ENCODE data around the gene SETD2. TPM values are rescaled to one million over a fixed set of nuclear protein-coding genes. Genes with fewer than 3 reads are reported as not detected.

Gene SETD2
- total RNA-seq, 1 experiment from 2014 or later = 38.0 TPM

DNA sequence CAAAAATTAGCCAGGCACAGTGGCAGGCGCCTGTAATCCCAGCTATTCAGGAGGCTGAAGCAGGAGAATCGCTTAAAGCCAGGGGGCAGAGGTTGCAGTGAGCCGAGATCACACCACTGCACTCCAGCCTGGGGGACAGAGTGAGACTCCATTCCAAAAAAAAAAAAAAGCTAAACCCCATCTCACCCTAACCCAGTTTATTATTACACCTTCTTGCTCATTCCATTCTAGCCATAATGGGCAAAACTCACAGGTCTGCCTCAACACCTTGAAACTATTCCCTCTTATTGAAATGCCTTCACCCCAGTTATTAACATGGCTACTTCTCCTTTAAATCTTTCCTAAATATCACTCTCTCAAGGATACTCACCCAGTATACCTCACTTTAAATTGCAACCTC, 4.1 kb downstream of the SETD2 start:
- no peak overlapping the region for H3K27ac Mint-ChIP-seq (ENCODE audit: low read depth, unreplicated experiment)
- H3K9me3 Mint-ChIP-seq (ENCODE audit: unreplicated experiment) = no peaks in the 10 kb centered on the region
- no TSS peak for BruUV-seq (replicated peaks)
- no peak overlapping the region for H3K4me3 Mint-ChIP-seq (ENCODE audit: unreplicated experiment)
- H3K27me3 Mint-ChIP-seq (ENCODE audit: insufficient read depth, unreplicated experiment) = no peaks in the 10 kb centered on the region
- DNase-seq (ENCODE audit: unreplicated experiment) = no peak
- TF ChIP-seq, protein P1, sequence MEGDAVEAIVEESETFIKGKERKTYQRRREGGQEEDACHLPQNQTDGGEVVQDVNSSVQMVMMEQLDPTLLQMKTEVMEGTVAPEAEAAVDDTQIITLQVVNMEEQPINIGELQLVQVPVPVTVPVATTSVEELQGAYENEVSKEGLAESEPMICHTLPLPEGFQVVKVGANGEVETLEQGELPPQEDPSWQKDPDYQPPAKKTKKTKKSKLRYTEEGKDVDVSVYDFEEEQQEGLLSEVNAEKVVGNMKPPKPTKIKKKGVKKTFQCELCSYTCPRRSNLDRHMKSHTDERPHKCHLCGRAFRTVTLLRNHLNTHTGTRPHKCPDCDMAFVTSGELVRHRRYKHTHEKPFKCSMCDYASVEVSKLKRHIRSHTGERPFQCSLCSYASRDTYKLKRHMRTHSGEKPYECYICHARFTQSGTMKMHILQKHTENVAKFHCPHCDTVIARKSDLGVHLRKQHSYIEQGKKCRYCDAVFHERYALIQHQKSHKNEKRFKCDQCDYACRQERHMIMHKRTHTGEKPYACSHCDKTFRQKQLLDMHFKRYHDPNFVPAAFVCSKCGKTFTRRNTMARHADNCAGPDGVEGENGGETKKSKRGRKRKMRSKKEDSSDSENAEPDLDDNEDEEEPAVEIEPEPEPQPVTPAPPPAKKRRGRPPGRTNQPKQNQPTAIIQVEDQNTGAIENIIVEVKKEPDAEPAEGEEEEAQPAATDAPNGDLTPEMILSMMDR (IDR thresholded peaks at IDR 0.05; ENCODE audit: unreplicated experiment) = no peak
- intact Hi-C loops (cut with micrococcal nuclease) = loop anchor here (5.0 to 10.0 kb wide), 2 partner anchors 125 to 248 kb away; partner anchors contain the start of genes KIF9 and KLHL18
- POLR2A ChIA-PET = interaction anchor here (0.6 to 0.7 kb wide), 2 partner anchors 221 to 1173 kb away, joined by 3 read pairs; no protein-coding TSS in a partner anchor
- CTCF ChIA-PET = no interaction called here
- H3K36me3 Mint-ChIP-seq (ENCODE audit: insufficient read depth, unreplicated experiment) = peaks cover 6% of the 10 kb centered on the region
- H3K4me1 Mint-ChIP-seq (ENCODE audit: insufficient read depth, unreplicated experiment) = peaks cover 25% of the 10 kb centered on the region

DNA sequence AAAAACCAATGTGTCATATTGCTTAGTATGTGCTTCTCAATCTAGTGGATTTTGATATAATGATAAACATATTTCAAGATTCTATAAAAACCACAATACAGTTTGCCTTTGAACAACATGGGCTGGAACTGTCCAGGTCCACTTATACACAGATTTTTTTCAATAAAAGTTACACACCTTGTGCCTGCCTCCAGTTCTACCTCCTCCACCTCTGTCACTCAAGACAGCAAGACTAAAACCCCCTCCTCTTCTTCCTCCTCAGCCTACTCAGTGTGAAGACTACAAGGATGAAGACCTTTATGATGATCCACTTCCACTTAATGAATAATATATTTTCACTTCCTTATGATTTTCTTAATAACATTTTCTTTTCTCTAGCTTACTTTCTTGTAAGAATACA, 5.7 kb downstream of the SETD2 start:
- ChIA-PET POLR2A (interaction anchor here (0.5 kb wide), 1 partner anchor 125 kb away, joined by 4 read pairs; the partner anchor contains the start of genes KIF9 and KLHL18), CTCF (no interaction called here)
- intact Hi-C loops (cut with micrococcal nuclease) = no loop called here
- Mint-ChIP-seq H3K4me1 (ENCODE audit: insufficient read depth, unreplicated experiment) (peaks cover 25% of the 10 kb centered on the region), H3K4me3 (ENCODE audit: unreplicated experiment) (no peak overlapping the region), H3K9me3 (ENCODE audit: unreplicated experiment) (no peaks in the 10 kb centered on the region), H3K27me3 (ENCODE audit: insufficient read depth, unreplicated experiment) (no peaks in the 10 kb centered on the region), H3K27ac (ENCODE audit: low read depth, unreplicated experiment) (no peak overlapping the region), H3K36me3 (ENCODE audit: insufficient read depth, unreplicated experiment) (no peaks in the 10 kb centered on the region)
- TF ChIP-seq, protein P1 (IDR thresholded peaks at IDR 0.05; ENCODE audit: unreplicated experiment) = no peak
- no TSS peak for BruUV-seq (replicated peaks)
- DNase-seq (ENCODE audit: unreplicated experiment) = no peak

DNA sequence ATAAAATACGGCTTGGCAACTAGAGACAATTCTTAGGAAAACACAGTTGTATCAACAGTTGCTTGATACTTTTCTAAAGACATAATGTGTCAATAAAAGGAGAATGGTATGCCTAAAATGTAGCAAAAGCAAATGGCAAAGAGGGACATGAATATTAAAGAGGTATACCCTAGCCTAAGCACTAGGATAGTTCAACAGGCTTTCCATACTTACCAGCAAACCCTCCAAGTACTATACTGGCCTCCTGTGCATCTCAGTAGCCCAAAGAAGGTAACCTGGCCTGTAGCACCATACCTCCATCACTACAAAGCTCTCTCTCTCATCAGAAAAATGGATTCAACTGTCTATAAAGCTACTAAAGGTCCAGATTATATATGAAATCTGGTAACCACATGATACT, 7.5 kb downstream of the SETD2 start:
- TF ChIP-seq, protein P1 (IDR thresholded peaks at IDR 0.05; ENCODE audit: unreplicated experiment) = no peak
- BruUV-seq (replicated peaks) = no TSS peak
- intact Hi-C loops (cut with micrococcal nuclease) = no loop called here
- POLR2A ChIA-PET = no interaction called here
- Mint-ChIP-seq H3K9me3 (ENCODE audit: unreplicated experiment) (no peaks in the 10 kb centered on the region), H3K27ac (ENCODE audit: low read depth, unreplicated experiment) (no peak overlapping the region), H3K36me3 (ENCODE audit: insufficient read depth, unreplicated experiment) (no peaks in the 10 kb centered on the region), H3K4me1 (ENCODE audit: insufficient read depth, unreplicated experiment) (peaks cover 23% of the 10 kb centered on the region), H3K4me3 (ENCODE audit: unreplicated experiment) (no peak overlapping the region), H3K27me3 (ENCODE audit: insufficient read depth, unreplicated experiment) (no peaks in the 10 kb centered on the region)
- DNase-seq (ENCODE audit: unreplicated experiment) = no peak
- CTCF ChIA-PET = no interaction called here

DNA sequence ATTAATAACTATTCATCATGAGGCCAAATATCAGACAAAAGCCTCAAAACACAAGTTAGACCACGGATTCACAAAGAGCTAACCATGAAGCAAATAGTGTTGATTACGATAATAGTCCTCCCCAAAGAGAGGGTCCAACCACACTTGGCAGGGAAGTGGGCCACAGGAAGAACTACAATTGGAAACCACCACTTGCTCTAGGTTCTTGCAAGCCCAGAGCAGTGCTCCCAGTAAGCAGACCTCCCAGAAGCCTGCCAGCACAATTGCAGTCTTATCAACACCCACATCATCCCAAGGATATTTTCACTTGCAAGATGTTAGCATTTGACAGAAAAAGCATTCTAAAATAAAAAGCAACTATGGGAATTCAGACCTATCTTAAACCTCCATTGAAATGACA, 11.3 kb downstream of the SETD2 start:
- Mint-ChIP-seq H3K4me3 (ENCODE audit: unreplicated experiment) (no peak overlapping the region), H3K36me3 (ENCODE audit: insufficient read depth, unreplicated experiment) (no peaks in the 10 kb centered on the region), H3K27ac (ENCODE audit: low read depth, unreplicated experiment) (no peak overlapping the region), H3K9me3 (ENCODE audit: unreplicated experiment) (no peaks in the 10 kb centered on the region), H3K27me3 (ENCODE audit: insufficient read depth, unreplicated experiment) (no peaks in the 10 kb centered on the region), H3K4me1 (ENCODE audit: insufficient read depth, unreplicated experiment) (no peaks in the 10 kb centered on the region)
- intact Hi-C loops (cut with micrococcal nuclease) = no loop called here
- ChIA-PET POLR2A (interaction anchor here (0.6 to 1.9 kb wide), 5 partner anchors 9 to 598 kb away, joined by 3 to 9 read pairs (median 4); partner anchors contain the start of gene SETD2), CTCF (interaction anchor here (0.7 to 1.2 kb wide), 2 partner anchors 154 to 254 kb away, joined by 3 read pairs; no protein-coding TSS in a partner anchor)
- no peak for DNase-seq (ENCODE audit: unreplicated experiment)
- no TSS peak for BruUV-seq (replicated peaks)
- TF ChIP-seq, protein P1 (IDR thresholded peaks at IDR 0.05; ENCODE audit: unreplicated experiment) = no peak
